HG02610 (cell line): Measurements from ENCODE around the gene SELENOP.
"Not testable (repeated sequence)": the region's sequence is repeated elsewhere in the genome, so short reads cannot be mapped to it uniquely, and the experiment has no call there.

Experiments used
- ATAC-seq: cut with Tn5 transposase; IDR thresholded peaks from one replicate; pipeline ENCODE4 v1.9.1; 2021; ENCODE audit warnings: mild to moderate bottlenecking, moderate library complexity; ENCODE audit not compliant: unreplicated experiment

Gene SELENOP

GRCh38 chr5:42828671-42829070 lies 17.0 kb upstream of the SELENOP start:
- no peak for ATAC-seq

DNA sequence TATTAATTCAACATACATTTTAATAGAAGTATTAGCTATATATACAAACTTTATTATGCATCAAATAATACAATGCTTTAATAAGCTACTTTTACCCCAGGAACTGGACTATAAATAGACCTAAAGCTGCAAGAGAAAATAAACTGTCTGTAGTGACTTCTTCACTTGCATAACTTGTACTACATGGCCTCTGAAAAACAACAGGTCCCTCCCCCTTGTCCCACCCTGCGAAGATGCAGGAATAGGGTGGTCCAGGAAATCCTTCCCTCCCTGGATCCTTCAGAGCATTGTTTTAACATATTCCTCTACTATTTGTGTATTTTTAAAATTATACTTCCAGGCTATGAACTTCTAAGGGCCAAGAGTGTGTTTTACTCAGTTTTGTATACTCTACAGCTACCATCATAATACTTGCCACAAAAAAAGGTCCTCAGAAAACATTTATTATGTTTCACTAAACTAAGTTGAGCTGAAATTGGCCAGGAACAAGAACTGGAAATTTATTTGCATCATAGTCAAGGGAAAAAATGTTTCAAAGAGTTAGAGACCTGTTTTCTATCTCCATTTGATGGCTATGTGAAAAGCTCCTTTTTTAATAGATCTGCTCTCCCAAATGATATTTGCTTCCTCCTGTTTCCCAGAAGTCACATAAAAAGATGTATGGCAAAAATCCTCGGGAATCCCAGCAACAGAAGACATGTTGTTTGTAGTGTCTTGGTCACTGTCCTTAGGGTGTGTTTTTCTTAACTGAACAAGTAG lies 15.2 kb upstream of the SELENOP start:
- no peak for ATAC-seq

DNA sequence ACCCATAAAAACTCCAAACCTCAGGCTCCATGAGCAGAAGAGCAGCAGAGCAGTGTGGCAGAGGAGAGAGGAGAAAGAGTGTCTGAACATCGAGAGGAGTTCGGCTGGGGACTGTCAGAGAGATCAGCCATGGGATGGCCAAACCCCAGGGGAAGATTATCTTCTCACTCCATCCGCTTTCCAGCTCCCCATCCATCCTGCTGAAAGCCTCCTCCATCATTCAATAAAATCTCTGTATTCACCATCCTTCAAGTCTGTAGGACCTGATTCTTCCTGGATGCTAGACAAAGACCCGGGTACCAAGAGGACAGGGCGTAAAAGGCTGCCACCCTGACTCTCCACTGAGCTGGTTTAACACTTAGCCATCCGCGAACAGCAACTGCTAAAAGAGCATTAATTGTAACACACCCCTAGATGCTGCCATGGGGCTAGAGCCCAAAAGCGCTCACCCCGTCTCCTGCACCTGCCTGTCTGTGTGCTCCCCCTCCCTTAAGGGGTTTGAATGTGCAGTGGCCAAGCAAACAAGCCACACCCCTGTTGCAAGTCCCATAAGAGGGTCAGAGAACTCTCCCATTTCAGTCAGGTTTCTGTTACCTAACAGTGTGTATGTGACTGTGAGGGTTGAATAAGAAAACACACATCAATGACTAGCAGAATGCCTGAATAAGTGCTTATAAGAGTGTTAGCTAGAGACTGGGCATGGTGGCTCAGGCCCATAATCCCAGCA lies 13.9 kb upstream of the SELENOP start:
- ATAC-seq, result no peak

DNA sequence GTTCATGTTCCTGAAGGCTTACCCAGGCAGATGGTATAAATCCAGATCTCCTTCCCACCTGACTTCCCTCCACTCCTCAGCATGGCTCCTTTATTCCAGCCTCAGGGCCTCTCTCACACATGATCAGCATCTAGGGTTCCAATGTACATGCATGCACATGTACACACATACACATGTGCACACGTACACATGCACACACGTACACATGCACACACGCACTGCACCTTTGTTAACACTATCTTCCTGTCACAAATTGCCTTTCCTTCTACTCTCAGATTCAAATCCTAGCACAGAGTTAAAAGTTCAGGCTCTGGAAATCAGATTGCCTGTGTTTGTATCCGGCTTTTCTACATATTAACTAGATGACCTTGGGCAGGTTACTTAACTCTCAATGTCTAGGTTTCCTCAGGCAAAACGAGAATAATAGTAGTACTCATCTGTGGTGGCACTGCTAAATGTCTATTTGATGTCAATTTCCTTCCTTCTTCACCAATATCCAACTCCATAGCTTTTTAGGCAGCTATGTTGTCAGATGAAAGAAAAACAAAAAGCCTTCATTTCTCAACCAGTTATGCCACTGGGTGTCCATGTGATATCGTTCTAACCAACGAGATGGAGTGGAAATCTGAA lies 12.8 kb upstream of the SELENOP start:
- no peak for ATAC-seq

DNA sequence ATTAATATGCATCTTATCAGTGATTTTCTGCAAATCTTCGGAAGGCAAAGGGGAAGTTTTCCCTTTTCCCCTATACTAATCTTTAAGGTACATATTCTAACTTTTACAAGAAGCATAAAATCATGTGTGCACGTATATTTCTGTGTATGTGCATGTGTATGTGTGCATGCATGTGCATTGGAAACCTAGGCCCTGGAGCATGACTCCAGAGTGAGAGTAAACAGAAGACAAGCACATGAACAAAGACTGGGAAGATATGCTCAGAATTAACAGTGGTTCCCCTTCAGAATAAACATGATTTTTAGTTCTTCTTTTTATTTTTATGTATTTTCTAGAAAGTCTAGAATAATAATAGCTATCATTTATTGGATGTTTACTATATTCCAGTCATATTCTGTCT lies 10.9 kb upstream of the SELENOP start:
- no peak for ATAC-seq

GRCh38 chr5:42819745-42820144 lies 8.1 kb upstream of the SELENOP start:
- ATAC-seq, result no peak

- not testable (repeated sequence) for ATAC-seq
These were observed 4.9 kb upstream of the SELENOP start for GRCh38 chr5:42816546-42816945.

DNA sequence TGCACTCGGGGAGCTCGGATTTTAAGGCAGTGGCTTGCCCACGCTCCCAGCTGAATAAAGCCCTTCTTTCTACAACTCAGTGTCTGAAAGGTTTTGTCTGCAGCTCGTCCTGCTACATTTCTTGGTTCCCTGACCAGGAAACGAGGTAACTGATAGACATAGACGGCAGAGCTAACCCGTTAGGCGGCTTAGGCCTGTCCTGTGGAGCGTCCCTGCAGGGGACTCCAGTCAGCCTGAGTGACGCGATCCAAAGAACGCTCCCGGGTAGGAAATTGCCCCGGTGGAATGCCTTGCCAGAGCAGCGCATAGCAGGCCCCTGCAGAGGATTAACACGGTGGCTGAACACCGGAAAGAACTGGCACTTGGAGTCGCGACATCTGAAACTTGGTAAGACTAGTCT lies 1.8 kb upstream of the SELENOP start:
- no peak for ATAC-seq

GRCh38 chr5:42812620-42813019 lies 928 bp upstream of the SELENOP start:
- no peak for ATAC-seq

DNA sequence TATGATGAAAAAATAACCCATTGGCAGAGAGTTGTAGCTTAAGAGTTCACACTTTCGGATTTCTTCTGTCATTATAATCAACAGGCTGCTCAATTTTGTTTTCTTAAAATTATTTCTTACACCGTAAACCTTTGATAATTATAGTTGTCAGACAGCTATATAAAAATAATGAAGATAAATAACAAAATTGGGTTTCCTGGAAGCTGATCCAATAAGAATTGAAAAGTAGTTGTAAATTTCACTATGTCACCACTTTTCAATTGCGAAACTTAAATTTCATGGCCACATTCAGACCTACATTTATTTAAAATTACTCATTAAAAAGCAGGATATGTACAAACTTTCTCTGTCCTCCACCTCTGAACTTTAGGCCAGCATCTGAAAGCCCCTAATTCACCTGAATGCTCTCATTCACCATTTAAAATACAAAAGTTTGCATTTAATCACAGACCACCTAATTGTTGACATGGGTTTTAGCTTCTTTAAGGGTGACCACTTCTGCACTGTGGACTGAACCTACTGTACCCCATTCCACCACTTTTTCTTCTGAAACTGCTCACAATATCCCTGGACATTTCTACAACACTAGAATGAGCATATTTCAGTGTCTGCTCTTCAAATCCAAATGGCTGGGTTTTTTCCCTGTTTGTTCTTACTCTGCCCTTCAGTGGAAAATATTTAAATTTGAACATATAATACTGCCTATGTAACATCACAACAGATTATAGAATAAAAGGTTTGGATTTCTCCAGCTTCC lies 680 bp downstream of the SELENOP start:
- ATAC-seq, result no peak

DNA sequence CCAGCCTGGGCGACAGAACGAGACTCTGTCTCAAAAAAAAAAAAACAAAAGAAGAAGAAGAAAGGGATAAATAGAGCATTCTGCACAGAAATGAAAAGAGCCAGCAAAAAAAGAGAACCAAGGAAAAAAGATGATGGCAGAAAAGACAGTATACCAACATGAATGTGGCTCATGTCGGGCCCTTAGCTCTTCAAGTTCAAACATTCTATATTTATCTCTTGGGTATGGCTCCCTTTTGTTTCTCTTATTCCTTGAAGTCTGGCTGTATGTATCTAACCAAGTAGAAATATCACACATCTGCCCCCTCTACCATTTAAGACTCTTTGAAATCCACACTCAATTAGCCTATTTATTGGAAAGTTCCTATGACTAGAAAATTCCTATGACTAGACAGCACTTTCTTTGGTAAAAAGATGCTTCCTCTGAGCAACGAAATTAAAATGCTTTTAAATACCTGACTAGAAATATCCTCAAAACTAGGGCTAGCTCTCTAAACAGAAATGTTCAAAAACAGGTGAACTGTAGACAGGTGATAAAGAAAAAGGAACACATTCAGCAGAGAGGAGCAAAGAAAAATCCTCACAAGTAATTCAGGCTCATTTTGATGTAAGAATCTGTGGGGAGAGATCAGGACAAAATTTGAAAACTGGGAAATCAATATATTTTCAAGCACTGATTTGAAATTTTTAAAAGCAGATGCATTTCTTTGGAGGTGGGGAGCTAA lies 2.6 kb downstream of the SELENOP start:
- no peak for ATAC-seq

DNA sequence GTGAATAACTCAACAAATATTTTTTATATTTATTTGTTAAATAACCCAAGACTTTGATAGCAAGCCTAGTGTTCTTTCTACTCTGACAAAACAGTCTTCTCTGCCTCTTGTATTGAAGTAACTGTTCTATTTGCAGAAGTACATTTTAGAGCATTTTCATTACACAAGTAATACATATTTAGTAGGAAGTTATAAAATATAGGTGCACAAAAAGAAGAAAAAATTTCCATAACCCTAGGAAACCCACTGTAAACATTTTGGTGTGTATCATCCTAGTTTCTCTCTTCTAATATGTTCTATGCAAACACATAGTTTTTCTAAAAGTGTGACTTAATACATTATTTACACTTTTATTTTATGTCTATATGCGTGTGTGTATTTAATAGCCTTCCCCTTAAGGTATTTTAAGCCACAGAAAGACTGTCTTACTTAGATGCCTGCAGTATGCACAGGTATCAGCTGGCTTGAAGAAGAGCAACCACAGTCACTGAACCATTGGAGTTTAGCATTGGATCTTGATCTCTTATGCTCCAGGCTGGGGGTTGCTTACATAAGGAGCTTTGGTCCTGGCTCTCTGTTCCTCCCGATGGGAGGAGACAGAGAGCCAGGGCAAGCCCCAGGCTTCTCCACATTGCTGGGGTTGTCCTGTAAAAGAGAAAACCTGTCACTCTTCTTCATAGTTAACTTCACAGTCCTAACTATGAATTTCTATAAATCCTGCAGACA lies 3.8 kb downstream of the SELENOP start:
- ATAC-seq, result no peak

- ATAC-seq, result no peak
These were observed 4.9 kb downstream of the SELENOP start for GRCh38 chr5:42806701-42807262.

- no peak for ATAC-seq
These were observed 5.5 kb downstream of the SELENOP start for GRCh38 chr5:42806004-42806700.

DNA sequence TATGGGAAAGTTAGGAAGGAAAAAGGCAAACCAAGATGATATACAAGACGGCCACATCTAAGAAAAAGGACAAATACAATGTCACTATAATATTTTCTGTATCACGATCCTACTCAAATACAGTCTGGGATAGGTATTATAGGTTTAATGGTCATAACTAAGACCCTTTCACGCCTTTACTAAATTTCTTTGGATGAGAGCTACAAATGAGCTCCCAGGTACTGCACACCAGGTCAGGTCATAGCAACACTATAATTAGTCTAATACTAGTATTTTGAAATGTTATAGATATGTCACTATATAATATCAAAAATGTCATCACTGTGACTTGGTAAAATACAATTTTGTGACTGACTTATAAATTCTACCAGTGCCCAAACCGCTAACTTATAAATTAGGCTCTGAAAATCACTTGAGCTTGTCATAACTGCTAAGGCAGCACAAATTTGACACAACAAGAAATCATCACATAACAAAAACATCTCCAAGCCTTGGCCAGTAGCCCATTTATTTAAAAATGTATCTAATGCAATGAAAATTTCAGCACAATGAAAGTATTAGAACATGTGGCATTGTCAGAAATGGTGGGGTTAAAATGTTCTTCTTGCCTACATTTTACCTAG lies 6.9 kb downstream of the SELENOP start:
- no peak for ATAC-seq

GRCh38 chr5:42801516-42802166 lies 10.1 kb downstream of the SELENOP start:
- no peak for ATAC-seq

GRCh38 chr5:42800748-42801330 lies 10.9 kb downstream of the SELENOP start:
- ATAC-seq, result no peak

GRCh38 chr5:42799668-42800114 lies 12.0 kb downstream of the SELENOP start:
- no peak for ATAC-seq
